ENCODE measurements around the gene CRYGN.

DNA sequence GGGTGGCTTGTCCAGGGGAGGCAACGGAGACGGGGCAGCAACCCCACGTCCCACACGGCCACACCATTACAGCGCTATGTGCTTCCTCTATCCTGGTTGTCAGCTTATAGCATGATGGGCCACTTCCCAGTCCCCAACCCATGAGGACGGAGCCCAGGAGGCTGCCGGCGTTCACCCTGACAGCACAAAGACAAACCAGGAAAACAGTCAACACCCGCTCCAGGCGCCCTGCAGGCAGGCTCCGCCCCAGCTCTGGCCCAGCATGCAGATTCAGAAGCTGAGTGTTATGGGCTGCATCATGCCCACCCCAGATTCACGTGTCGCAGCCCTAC is 44.9 kb downstream of the CRYGN start:
- TF ChIP-seq, protein P1, sequence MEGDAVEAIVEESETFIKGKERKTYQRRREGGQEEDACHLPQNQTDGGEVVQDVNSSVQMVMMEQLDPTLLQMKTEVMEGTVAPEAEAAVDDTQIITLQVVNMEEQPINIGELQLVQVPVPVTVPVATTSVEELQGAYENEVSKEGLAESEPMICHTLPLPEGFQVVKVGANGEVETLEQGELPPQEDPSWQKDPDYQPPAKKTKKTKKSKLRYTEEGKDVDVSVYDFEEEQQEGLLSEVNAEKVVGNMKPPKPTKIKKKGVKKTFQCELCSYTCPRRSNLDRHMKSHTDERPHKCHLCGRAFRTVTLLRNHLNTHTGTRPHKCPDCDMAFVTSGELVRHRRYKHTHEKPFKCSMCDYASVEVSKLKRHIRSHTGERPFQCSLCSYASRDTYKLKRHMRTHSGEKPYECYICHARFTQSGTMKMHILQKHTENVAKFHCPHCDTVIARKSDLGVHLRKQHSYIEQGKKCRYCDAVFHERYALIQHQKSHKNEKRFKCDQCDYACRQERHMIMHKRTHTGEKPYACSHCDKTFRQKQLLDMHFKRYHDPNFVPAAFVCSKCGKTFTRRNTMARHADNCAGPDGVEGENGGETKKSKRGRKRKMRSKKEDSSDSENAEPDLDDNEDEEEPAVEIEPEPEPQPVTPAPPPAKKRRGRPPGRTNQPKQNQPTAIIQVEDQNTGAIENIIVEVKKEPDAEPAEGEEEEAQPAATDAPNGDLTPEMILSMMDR (IDR thresholded peaks at IDR 0.05; ENCODE audit: insufficient read depth, low read length), result no peak
- no peak for TF ChIP-seq GABPA (IDR thresholded peaks at IDR 0.05; ENCODE audit: low read depth)
- TF ChIP-seq POLR2AphosphoS5 (IDR thresholded peaks at IDR 0.05; ENCODE audit: low read depth), result no peak
- TF ChIP-seq, protein P2, sequence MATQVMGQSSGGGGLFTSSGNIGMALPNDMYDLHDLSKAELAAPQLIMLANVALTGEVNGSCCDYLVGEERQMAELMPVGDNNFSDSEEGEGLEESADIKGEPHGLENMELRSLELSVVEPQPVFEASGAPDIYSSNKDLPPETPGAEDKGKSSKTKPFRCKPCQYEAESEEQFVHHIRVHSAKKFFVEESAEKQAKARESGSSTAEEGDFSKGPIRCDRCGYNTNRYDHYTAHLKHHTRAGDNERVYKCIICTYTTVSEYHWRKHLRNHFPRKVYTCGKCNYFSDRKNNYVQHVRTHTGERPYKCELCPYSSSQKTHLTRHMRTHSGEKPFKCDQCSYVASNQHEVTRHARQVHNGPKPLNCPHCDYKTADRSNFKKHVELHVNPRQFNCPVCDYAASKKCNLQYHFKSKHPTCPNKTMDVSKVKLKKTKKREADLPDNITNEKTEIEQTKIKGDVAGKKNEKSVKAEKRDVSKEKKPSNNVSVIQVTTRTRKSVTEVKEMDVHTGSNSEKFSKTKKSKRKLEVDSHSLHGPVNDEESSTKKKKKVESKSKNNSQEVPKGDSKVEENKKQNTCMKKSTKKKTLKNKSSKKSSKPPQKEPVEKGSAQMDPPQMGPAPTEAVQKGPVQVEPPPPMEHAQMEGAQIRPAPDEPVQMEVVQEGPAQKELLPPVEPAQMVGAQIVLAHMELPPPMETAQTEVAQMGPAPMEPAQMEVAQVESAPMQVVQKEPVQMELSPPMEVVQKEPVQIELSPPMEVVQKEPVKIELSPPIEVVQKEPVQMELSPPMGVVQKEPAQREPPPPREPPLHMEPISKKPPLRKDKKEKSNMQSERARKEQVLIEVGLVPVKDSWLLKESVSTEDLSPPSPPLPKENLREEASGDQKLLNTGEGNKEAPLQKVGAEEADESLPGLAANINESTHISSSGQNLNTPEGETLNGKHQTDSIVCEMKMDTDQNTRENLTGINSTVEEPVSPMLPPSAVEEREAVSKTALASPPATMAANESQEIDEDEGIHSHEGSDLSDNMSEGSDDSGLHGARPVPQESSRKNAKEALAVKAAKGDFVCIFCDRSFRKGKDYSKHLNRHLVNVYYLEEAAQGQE (IDR thresholded peaks at IDR 0.05; ENCODE audit: insufficient replicate concordance, low read depth), result no peak
- no peak for TF ChIP-seq SPI1 (IDR thresholded peaks at IDR 0.05; ENCODE audit: borderline replicate concordance, low read depth)

Measured in HL-60 (cell line).